HG03039 (cell line): ENCODE results near the gene UAP1L1.

Experiments used
- ATAC-seq: cut with Tn5 transposase; IDR thresholded peaks from one replicate; pipeline ENCODE4 v1.9.1; 2021; ENCODE audit warnings: mild to moderate bottlenecking, moderate library complexity; ENCODE audit not compliant: unreplicated experiment

UAP1L1 gene

GRCh38 chr9:137071282-137071681, 6.0 kb upstream of the UAP1L1 start:
- ATAC-seq = no peak

- ATAC-seq = no peak
These were observed 3.3 kb upstream of the UAP1L1 start for GRCh38 chr9:137073992-137074399.

GRCh38 chr9:137074657-137075274, 2.6 kb upstream of the UAP1L1 start:
- ATAC-seq = no peak

- no peak for ATAC-seq
These were observed 2.0 kb upstream of the UAP1L1 start for GRCh38 chr9:137075275-137075775.

GRCh38 chr9:137076636-137077009, 694 bp upstream of the UAP1L1 start:
- ATAC-seq = no peak

GRCh38 chr9:137077758-137078693, 709 bp downstream of the UAP1L1 start:
- no peak for ATAC-seq

GRCh38 chr9:137078701-137079400, 1.5 kb downstream of the UAP1L1 start:
- no peak for ATAC-seq

- no peak for ATAC-seq
These were observed 2.1 kb downstream of the UAP1L1 start for GRCh38 chr9:137079401-137079787.

- ATAC-seq = no peak
These were observed 3.2 kb downstream of the UAP1L1 start for GRCh38 chr9:137080260-137081122.

- no peak for ATAC-seq
These were observed 5.1 kb downstream of the UAP1L1 start for GRCh38 chr9:137082222-137082924.

GRCh38 chr9:137082925-137083290, 5.6 kb downstream of the UAP1L1 start:
- ATAC-seq = no peak

- no peak for ATAC-seq
These were observed 6.2 kb downstream of the UAP1L1 start for GRCh38 chr9:137083394-137084004.

- no peak for ATAC-seq
These were observed 7.2 kb downstream of the UAP1L1 start for GRCh38 chr9:137084526-137084925.

GRCh38 chr9:137085920-137086530, 8.7 kb downstream of the UAP1L1 start:
- peak; percentile 11 for ATAC-seq

- ATAC-seq = peak; percentile 66
These were observed 9.5 kb downstream of the UAP1L1 start, which contains the start of gene MAN1B1 for GRCh38 chr9:137086531-137087408. TSS of gene MAN1B1 (plus strand) at chr9:137086985. CDS start at chr9:137087000, 15 bp downstream.

- ATAC-seq = no peak
These were observed 10.2 kb downstream of the UAP1L1 start for GRCh38 chr9:137087409-137087925.

- ATAC-seq = no peak
These were observed 10.8 kb downstream of the UAP1L1 start for GRCh38 chr9:137088121-137088520.
